GM12874 (cell line): ENCODE measurements around the gene PRRC2B.

Experiments used
- TF ChIP-seq, protein P1 (sequence below): IDR thresholded peaks from 2 replicates; pipeline ENCODE4 v1.5.1; 2011; ENCODE audit warnings: low read depth, mild to moderate bottlenecking, control low read depth, low read length, moderate library complexity; ENCODE audit not compliant: insufficient read depth

Gene PRRC2B

DNA sequence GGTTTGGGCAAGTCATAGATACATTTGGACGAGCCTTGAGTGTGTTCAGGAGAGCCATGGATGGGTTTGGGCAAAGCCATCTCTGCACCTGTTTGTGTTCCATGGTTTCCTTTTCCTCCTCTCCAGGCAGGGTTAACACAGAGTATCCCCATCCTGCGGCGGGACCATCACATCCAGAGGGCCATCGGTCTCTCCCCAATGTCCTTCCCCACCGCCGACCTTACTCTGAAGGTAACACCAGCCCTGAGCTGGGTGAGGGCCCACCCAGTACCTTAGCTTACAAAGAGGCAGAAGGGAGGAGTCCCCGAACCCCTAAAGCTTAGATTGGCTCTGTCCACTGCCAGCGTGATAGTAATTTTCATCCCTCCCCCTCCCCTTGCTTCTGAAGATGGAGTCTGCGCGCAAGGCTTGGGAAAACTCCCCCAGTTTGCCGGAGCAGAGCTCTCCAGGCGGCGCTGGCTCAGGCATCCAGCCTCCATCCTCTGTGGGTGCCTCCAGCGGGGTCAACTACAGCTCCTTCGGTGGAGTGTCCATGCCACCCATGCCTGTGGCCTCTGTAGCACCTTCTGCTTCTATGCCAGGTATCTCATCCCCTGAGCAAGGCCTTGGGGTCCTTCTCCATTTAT, 90.8 kb downstream of the PRRC2B start:
- TF ChIP-seq, protein P1, sequence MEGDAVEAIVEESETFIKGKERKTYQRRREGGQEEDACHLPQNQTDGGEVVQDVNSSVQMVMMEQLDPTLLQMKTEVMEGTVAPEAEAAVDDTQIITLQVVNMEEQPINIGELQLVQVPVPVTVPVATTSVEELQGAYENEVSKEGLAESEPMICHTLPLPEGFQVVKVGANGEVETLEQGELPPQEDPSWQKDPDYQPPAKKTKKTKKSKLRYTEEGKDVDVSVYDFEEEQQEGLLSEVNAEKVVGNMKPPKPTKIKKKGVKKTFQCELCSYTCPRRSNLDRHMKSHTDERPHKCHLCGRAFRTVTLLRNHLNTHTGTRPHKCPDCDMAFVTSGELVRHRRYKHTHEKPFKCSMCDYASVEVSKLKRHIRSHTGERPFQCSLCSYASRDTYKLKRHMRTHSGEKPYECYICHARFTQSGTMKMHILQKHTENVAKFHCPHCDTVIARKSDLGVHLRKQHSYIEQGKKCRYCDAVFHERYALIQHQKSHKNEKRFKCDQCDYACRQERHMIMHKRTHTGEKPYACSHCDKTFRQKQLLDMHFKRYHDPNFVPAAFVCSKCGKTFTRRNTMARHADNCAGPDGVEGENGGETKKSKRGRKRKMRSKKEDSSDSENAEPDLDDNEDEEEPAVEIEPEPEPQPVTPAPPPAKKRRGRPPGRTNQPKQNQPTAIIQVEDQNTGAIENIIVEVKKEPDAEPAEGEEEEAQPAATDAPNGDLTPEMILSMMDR: no peak

DNA sequence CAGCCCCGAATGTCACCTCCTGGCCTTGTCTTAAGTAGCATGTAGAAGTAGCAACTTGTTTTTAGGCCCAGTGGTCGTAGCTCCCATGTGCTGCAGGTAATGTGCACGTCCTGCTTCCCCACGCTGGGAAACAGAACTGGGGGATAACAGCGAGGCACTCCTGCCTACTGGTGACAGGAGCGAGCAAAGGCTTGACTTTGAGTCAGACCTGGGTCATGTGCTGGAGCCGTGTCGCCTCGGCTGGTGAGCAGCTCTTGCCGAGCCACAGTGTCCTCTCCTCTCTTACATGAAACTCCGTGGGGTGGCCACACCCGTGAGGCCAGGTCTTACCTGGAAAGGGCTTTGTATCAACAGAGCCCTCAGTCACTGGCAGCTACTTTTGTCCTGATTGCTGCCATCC, 91.3 kb downstream of the PRRC2B start:
- TF ChIP-seq, protein P1: no peak

DNA sequence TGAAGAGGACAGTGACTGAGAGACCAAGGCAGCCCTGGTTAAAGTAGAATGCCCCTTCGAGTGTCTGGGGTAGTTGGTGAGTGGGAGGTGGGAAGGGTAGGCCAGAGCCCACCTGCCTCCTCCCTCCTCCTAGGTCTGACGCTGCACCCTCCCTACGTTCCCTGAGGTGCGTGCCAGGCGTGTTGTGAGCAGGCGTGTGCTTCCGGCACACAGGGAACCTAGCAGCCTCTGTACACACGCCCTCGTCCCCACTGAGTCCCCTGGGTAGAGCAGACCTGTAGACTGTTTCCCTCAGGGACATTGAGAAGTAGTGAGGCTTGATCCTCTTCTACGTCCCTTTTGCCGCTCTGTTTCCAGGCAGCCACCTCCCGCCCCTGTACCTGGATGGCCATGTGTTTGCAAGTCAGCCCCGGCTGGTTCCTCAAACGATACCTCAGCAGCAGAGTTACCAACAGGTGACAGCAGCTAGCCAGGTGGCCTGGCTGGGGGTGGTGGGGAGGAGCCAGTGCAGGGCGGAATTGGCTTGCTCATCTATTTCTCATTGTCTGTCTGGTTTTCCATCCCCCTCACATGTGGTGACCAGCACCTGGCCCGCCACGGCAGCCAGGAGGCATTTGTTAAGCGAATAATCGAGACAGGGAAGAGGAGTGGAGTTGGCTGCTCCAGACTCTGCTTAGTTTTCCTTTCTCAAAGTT, 92.0 kb downstream of the PRRC2B start:
- TF ChIP-seq, protein P1: no peak

GRCh38 chr9:131487001-131487400, 93.1 kb downstream of the PRRC2B start:
- TF ChIP-seq, protein P1: no peak

- TF ChIP-seq, protein P1: no peak
Observed at GRCh38 chr9:131487621-131488031, 93.7 kb downstream of the PRRC2B start.

DNA sequence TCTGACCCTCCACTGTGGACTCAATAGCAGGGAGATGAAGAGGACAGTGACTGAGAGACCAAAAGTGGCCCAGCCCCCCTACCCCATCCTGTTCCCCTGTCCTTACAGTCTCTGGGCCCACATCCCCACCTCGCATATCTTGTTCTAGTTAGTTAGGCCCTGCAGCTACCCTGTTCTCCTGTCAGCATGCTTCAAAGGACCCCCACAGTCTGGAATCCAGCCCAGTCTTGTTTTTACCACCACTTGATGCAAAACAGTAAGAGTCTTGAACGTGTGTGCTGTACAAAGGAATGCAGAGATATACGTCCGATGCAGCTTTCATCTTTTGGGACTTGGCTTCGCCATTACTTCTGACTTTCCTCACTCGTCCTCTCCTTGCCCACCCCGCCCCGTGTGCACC, 96.6 kb downstream of the PRRC2B start:
- TF ChIP-seq, protein P1: no peak

GRCh38 chr9:131491001-131491710, 97.3 kb downstream of the PRRC2B start:
- TF ChIP-seq, protein P1: no peak
